H9 (cell line): ENCODE results near the gene SPTBN5. TPM values are rescaled to one million over a fixed set of nuclear protein-coding genes. Genes with fewer than 3 reads are reported as not detected.

ENCODE experiments used
- DNase-seq: peaks from one replicate; pipeline ENCODE4 v3.0.0-alpha.2; 2017
- H2AFZ ChIP-seq: one replicate; pipeline ENCODE4 v1.6.1; 2013; ENCODE audit warnings: mild to moderate bottlenecking, low read length, control low read depth, moderate library complexity
- H2AK5ac ChIP-seq: 2 replicates; pipeline ENCODE4 v1.6.1; 2013; ENCODE audit warnings: low read length, control low read depth, mixed read lengths; ENCODE audit not compliant: insufficient read length
- H2BK120ac ChIP-seq: one replicate; pipeline ENCODE4 v1.6.1; 2013; ENCODE audit warnings: low read depth, mild to moderate bottlenecking, low read length, control low read depth, inconsistent platforms; ENCODE audit not compliant: poor library complexity, severe bottlenecking
- H2BK12ac ChIP-seq: 2 replicates; pipeline ENCODE4 v1.6.1; 2013; ENCODE audit warnings: low read length, control low read depth, mixed read lengths, low read depth; ENCODE audit not compliant: insufficient read length
- H2BK15ac ChIP-seq: 2 replicates; pipeline ENCODE4 v1.6.1; 2013; ENCODE audit warnings: low read depth, low read length, control low read depth
- H2BK20ac ChIP-seq: one replicate; pipeline ENCODE4 v1.6.1; 2013; ENCODE audit warnings: low read depth, mild to moderate bottlenecking, low read length, control low read depth, inconsistent platforms; ENCODE audit not compliant: poor library complexity, severe bottlenecking
- H2BK5ac ChIP-seq: 2 replicates; pipeline ENCODE4 v1.6.1; 2013; ENCODE audit warnings: low read length, control low read depth, mixed read lengths; ENCODE audit not compliant: insufficient read length
- H3K14ac ChIP-seq: 2 replicates; pipeline ENCODE4 v1.6.1; 2013; ENCODE audit warnings: low read length, control low read depth; ENCODE audit not compliant: insufficient read depth
- H3K18ac ChIP-seq: 2 replicates; pipeline ENCODE4 v1.6.1; 2013; ENCODE audit warnings: low read depth, mild to moderate bottlenecking, mixed read lengths, low read length, control low read depth; ENCODE audit not compliant: insufficient read length
- H3K23ac ChIP-seq: 2 replicates; pipeline ENCODE4 v1.6.1; 2013; ENCODE audit warnings: low read length, control low read depth, mixed read lengths, low read depth; ENCODE audit not compliant: insufficient read length
- H3K23me2 ChIP-seq: 2 replicates; pipeline ENCODE4 v1.6.1; 2013; ENCODE audit warnings: low read depth, mild to moderate bottlenecking, mixed read lengths, low read length, control low read depth; ENCODE audit not compliant: insufficient read length, poor library complexity, severe bottlenecking
- H3K27ac ChIP-seq: 2 replicates; pipeline ENCODE4 v1.5.1; 2013; ENCODE audit warnings: low read length, control low read depth, mixed read lengths, low read depth; ENCODE audit not compliant: insufficient read length
- H3K27me3 ChIP-seq: 2 replicates; pipeline ENCODE4 v1.6.1; 2013; ENCODE audit warnings: low read length, control low read depth, inconsistent platforms; ENCODE audit not compliant: insufficient read depth
- H3K4ac ChIP-seq: 2 replicates; pipeline ENCODE4 v1.6.1; 2013; ENCODE audit warnings: low read depth, mild to moderate bottlenecking, control low read depth, inconsistent platforms, low read length, moderate library complexity
- H3K4me1 ChIP-seq: 2 replicates; pipeline ENCODE4 v1.6.1; 2013; ENCODE audit warnings: low read length, control low read depth, inconsistent platforms; ENCODE audit not compliant: insufficient read depth
- H3K4me2 ChIP-seq: 2 replicates; pipeline ENCODE4 v1.6.1; 2013; ENCODE audit warnings: low read length, control low read depth, mixed read lengths; ENCODE audit not compliant: insufficient read length, insufficient read depth
- H3K56ac ChIP-seq: 2 replicates; pipeline ENCODE4 v1.6.1; 2013; ENCODE audit warnings: low read depth, mild to moderate bottlenecking, mixed read lengths, low read length, control low read depth; ENCODE audit not compliant: insufficient read length
- H3K79me1 ChIP-seq: 2 replicates; pipeline ENCODE4 v1.6.1; 2013; ENCODE audit warnings: low read depth, mild to moderate bottlenecking, moderate library complexity, low read length, control low read depth, inconsistent platforms; ENCODE audit not compliant: insufficient read depth, poor library complexity, severe bottlenecking
- H3K79me2 ChIP-seq: 2 replicates; pipeline ENCODE4 v1.6.1; 2013; ENCODE audit warnings: low read length, control low read depth, inconsistent platforms; ENCODE audit not compliant: insufficient read depth
- H3K9ac ChIP-seq: 2 replicates; pipeline ENCODE4 v1.6.1; 2013; ENCODE audit warnings: low read length, control low read depth, mixed read lengths; ENCODE audit not compliant: insufficient read length; ENCODE audit errors: extremely low read depth
- H3K9me3 ChIP-seq: one replicate; pipeline ENCODE4 v1.6.1; 2013; ENCODE audit warnings: low read depth, low read length, inconsistent platforms; ENCODE audit not compliant: control insufficient read depth
- H3T11ph ChIP-seq: one replicate; pipeline ENCODE4 v1.6.1; 2013; ENCODE audit warnings: mild to moderate bottlenecking, low read length, control low read depth, inconsistent platforms
- H4K20me1 ChIP-seq: one replicate; pipeline ENCODE4 v1.6.1; 2013; ENCODE audit not compliant: control insufficient read depth, insufficient read length, insufficient read depth
- H4K5ac ChIP-seq: 2 replicates; pipeline ENCODE4 v1.6.1; 2013; ENCODE audit warnings: low read depth, mild to moderate bottlenecking, mixed read lengths, low read length, control low read depth; ENCODE audit not compliant: insufficient read length
- H4K8ac ChIP-seq: replicated peaks from 2 replicates; pipeline ENCODE4 v1.6.1; 2013; ENCODE audit warnings: low read length, control low read depth, mixed read lengths, low read depth; ENCODE audit not compliant: insufficient read length
- H4K91ac ChIP-seq: 2 replicates; pipeline ENCODE4 v1.6.1; 2013; ENCODE audit warnings: low read depth, mild to moderate bottlenecking, moderate library complexity, mixed read lengths, low read length, control low read depth; ENCODE audit not compliant: insufficient read length
- H3K27ac Mint-ChIP-seq, 3 experiments: 2 replicates in 2 of 3; 3 replicates in 1 of 3; pipeline ENCODE4 v1.8.0; 2020 to 2021; ENCODE audit warnings: mixed read lengths in 3 of 3, mild to moderate bottlenecking in 1 of 3, moderate library complexity in 1 of 3
- H3K27me3 Mint-ChIP-seq: 2 replicates; pipeline ENCODE4 v1.8.0; 2021; ENCODE audit warnings: low read depth, mild to moderate bottlenecking, moderate library complexity, mixed read lengths
- H3K36me3 Mint-ChIP-seq, 3 experiments: 2 replicates in 2 of 3; 3 replicates in 1 of 3; pipeline ENCODE4 v1.8.0; 2020 to 2021; ENCODE audit warnings: low read depth in 3 of 3, mixed read lengths in 3 of 3; ENCODE audit not compliant: insufficient read depth in 1 of 3
- H3K4me1 Mint-ChIP-seq, 2 experiments: 2 replicates each; pipeline ENCODE4 v1.8.0; 2020; ENCODE audit warnings: mixed read lengths in 2 of 2
- H3K4me3 Mint-ChIP-seq, 2 experiments: 2 replicates in 1 of 2; 3 replicates in 1 of 2; pipeline ENCODE4 v1.8.0; 2020 to 2021; ENCODE audit warnings: mild to moderate bottlenecking in 2 of 2, mixed read lengths in 2 of 2, moderate library complexity in 1 of 2
- H3K9me3 Mint-ChIP-seq, 2 experiments: 2 replicates in 1 of 2; 3 replicates in 1 of 2; pipeline ENCODE4 v1.8.0; 2020; ENCODE audit warnings: mild to moderate bottlenecking in 2 of 2, mixed read lengths in 2 of 2, moderate library complexity in 1 of 2
- CTCF ChIP-seq: fragments of 200-600 bp; sonication (generic); conservative IDR thresholded peaks from 3 replicates; pipeline ENCODE4 v1.8.0; 2021; ENCODE audit warnings: antibody characterized with exemption, mild to moderate bottlenecking
- WGBS: extraction: QIAGEN DNeasy Blood & Tissue Kit; methylation state at CpG from one replicate; pipeline ENCODE4 v1.1.7; 2013; ENCODE audit warnings: missing lambda C conversion rate, low lambda C conversion rate, mixed read lengths; ENCODE audit not compliant: insufficient read length; ENCODE audit errors: extremely low coverage; 5-methylcytosine and 5-hydroxymethylcytosine counted together
- total RNA-seq: library from RNA; stranded (reverse); gene quantifications from 2 replicates; pipeline ENCODE4 v1.2.1, GENCODE V29; 2021

SPTBN5 gene
- total RNA-seq, 1 experiment from 2014 or later, result 0.90 TPM

DNA sequence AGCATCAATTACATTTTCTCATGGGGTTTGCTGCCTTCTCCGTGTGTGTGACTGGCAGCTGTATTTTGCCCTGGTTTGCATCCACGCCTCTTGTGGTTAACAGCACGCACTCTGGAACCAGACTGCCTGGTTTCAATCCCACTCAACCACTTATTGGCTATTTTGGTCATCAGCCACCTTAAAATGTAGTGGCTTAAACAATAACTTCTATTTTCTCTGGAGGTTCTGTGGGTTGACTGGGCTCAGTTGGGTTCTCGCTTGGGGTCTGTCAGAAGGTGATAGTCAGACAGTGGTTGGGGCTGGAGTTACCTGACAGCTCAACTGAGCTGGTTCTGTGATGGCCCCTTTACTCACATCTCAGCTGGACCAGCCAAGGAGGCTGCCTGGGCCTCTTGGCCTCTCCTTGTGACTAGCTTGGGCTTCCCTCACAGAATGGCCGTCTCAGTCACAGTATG lies 41.7 kb upstream of the SPTBN5 start:
- no peak overlapping the region for H3K9ac ChIP-seq

More for the DNA sequence above, 41.7 kb upstream of the SPTBN5 start:
- Histone ChIP-seq H2BK120ac (no peak overlapping the region), H3K9me3 (no peaks in the 10 kb centered on the region), H2BK5ac (no peak overlapping the region), H2BK15ac (no peak overlapping the region), H3K79me1 (no peaks in the 10 kb centered on the region), H3K4ac (no peak overlapping the region), H3K4me2 (no peak overlapping the region), H3K4me1 (peaks cover 10% of the 10 kb centered on the region; the same call in 1 of the 2 replicates), H3K23me2 (no peaks in the 10 kb centered on the region), H2BK20ac (no peak overlapping the region), H3K27ac (no peak overlapping the region), H4K20me1 (no peaks in the 10 kb centered on the region), H3K56ac (no peak overlapping the region), H4K5ac (no peak overlapping the region), H3T11ph (no peak overlapping the region), H3K18ac (no peak overlapping the region), H4K8ac (no peak overlapping the region), H4K91ac (no peak overlapping the region), H3K79me2 (no peaks in the 10 kb centered on the region), H3K27me3 (no peaks in the 10 kb centered on the region), H2BK12ac (no peak overlapping the region), H3K23ac (no peak overlapping the region), H2AK5ac (no peak overlapping the region), H2AFZ (no peak overlapping the region), H3K14ac (no peak overlapping the region)
- no peak for DNase-seq
- no peaks in the 10 kb centered on the region for H3K27me3 Mint-ChIP-seq
- peaks cover 28 to 34% of the 10 kb centered on the region in 2 experiments for H3K4me1 Mint-ChIP-seq
- no peak for TF ChIP-seq CTCF
- H3K27ac Mint-ChIP-seq, result peak overlapping the region in 1 of 3 experiments; percentile 35; a peak in 3 of 7 replicates
- WGBS, result no CpG with 5 or more reads among the region's 5 CpGs
- H3K36me3 Mint-ChIP-seq, result peaks cover 0 to 19% (median 19%) of the 10 kb centered on the region in 3 experiments; a peak in 6 of 7 replicates
- no peaks in the 10 kb centered on the region; a peak in 1 of 5 replicates for H3K9me3 Mint-ChIP-seq
- no peak overlapping the region for H3K4me3 Mint-ChIP-seq
